Hepatocyte (in vitro differentiated cells): ENCODE measurements around the gene CGN.

Experiments
- EZH2 ChIP-seq: fragments of 200-600 bp; sonication (generic); IDR thresholded peaks from 2 replicates; pipeline ENCODE4 v1.6.1; 2016; ENCODE audit warnings: antibody characterized with exemption, mild to moderate bottlenecking, borderline replicate concordance
- EZH2phosphoT487 ChIP-seq: fragments of 200-600 bp; sonication (generic); IDR thresholded peaks from one replicate; pipeline ENCODE4 v1.6.1; 2018; ENCODE audit warnings: antibody characterized with exemption, mild to moderate bottlenecking, low read depth, moderate library complexity; ENCODE audit not compliant: unreplicated experiment, severe bottlenecking
- TF ChIP-seq, protein P1 (sequence below): fragments of 200-600 bp; sonication (generic); IDR thresholded peaks from 2 replicates; pipeline ENCODE4 v1.5.1; 2016; ENCODE audit warnings: antibody characterized with exemption, mild to moderate bottlenecking; ENCODE audit not compliant: poor library complexity

DNA sequence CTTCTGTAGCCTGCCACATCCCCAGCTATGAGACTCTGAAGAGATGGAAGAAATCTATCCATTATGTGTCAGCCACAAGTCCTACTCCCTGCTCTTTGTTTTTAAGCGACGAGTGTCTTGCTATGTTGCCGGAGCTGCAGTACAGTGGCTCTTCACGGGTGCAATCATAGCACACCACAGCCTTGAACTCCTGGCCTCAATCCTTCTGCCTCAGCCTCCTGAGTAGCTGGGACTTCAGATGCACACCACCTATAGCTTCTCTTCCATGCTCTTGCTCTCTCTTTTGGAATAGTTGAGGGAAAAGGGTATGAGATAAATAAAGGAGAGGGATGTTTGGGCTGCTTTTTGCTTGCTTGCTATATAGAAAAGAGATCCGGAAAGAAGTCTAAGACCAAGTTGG, 30.6 kb downstream of the CGN start:
- TF ChIP-seq, protein P1, sequence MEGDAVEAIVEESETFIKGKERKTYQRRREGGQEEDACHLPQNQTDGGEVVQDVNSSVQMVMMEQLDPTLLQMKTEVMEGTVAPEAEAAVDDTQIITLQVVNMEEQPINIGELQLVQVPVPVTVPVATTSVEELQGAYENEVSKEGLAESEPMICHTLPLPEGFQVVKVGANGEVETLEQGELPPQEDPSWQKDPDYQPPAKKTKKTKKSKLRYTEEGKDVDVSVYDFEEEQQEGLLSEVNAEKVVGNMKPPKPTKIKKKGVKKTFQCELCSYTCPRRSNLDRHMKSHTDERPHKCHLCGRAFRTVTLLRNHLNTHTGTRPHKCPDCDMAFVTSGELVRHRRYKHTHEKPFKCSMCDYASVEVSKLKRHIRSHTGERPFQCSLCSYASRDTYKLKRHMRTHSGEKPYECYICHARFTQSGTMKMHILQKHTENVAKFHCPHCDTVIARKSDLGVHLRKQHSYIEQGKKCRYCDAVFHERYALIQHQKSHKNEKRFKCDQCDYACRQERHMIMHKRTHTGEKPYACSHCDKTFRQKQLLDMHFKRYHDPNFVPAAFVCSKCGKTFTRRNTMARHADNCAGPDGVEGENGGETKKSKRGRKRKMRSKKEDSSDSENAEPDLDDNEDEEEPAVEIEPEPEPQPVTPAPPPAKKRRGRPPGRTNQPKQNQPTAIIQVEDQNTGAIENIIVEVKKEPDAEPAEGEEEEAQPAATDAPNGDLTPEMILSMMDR = no peak
- TF ChIP-seq EZH2 (no peak), EZH2phosphoT487 (no peak)
